ENCODE measurements around the gene MAD1L1. TPM values are rescaled to one million over a fixed set of nuclear protein-coding genes. Genes with fewer than 3 reads are reported as not detected.
A peak's percentile ranks its signal among the peaks of the same experiment; 100 is the strongest.
"Not testable (repeated sequence)": the region's sequence is repeated elsewhere in the genome, so short reads cannot be mapped to it uniquely, and the experiment has no call there.

MAD1L1 gene
- total RNA-seq, 2 donors from 2014 or later, result 46.7 to 66.0 TPM

DNA sequence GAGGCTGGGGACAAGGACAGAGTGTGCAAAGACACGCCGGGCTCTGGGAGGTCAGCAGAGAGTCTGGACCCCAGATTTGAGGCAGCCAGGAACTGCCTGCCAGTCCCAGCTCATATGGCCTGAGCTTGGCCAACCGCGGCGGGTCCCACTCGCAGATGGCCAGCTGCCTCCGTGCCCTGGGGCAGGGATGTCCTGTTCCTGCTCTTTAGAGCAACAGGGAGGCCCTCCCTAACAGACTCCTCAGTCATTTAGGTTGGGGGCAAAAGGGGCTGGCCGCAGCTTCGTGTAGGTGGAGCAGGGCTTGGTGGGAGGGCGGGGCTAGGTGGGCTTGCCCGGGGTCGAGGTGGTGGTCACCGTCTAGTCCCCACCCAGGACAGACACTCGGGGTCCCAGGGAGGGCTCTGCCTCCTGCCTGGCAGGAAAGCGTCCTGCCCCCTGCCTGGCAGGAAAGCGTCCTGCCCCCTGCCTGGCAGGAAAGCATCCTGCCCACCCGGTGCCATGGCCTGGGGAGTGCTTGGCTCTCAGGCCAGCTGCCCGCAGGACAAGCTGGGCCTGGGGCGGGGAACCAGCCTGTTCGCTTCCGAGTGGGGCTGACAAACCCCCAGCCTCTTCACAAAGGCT is 393.7 kb downstream of the MAD1L1 start:
- H3K4me3 Mint-ChIP-seq; ATAC-seq (replicated peaks); H3K27ac Mint-ChIP-seq: not testable (repeated sequence)

DNA sequence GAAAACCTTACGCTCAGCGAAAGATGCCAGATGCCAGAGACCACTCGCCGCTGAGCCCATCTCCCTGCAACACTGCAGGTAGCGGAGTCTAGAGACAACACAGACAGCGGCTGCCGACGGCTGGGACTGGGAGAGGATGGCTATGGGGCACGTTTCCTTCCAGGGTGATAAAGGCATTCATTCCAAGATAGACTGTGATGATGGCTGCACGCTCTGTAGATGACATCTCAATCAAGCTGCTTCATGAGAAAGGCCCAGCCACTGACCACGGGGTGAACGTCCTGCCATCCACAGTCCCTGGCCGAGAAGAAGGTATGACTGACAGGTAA is 394.2 kb downstream of the MAD1L1 start:
- H3K27me3 Mint-ChIP-seq; H3K4me3 Mint-ChIP-seq; H3K9me3 Mint-ChIP-seq; H3K27ac Mint-ChIP-seq; H3K4me1 Mint-ChIP-seq; ATAC-seq (replicated peaks): not testable (repeated sequence)
- peaks cover 23% of the 10 kb centered on the region for H3K36me3 Mint-ChIP-seq (ENCODE audit: low read depth)

More for the DNA sequence above, 393.7 kb downstream of the MAD1L1 start:
- H3K27me3 Mint-ChIP-seq, H3K4me1 Mint-ChIP-seq, H3K9me3 Mint-ChIP-seq: not testable (repeated sequence)
- peaks cover 20% of the 10 kb centered on the region for H3K36me3 Mint-ChIP-seq (ENCODE audit: low read depth)

DNA sequence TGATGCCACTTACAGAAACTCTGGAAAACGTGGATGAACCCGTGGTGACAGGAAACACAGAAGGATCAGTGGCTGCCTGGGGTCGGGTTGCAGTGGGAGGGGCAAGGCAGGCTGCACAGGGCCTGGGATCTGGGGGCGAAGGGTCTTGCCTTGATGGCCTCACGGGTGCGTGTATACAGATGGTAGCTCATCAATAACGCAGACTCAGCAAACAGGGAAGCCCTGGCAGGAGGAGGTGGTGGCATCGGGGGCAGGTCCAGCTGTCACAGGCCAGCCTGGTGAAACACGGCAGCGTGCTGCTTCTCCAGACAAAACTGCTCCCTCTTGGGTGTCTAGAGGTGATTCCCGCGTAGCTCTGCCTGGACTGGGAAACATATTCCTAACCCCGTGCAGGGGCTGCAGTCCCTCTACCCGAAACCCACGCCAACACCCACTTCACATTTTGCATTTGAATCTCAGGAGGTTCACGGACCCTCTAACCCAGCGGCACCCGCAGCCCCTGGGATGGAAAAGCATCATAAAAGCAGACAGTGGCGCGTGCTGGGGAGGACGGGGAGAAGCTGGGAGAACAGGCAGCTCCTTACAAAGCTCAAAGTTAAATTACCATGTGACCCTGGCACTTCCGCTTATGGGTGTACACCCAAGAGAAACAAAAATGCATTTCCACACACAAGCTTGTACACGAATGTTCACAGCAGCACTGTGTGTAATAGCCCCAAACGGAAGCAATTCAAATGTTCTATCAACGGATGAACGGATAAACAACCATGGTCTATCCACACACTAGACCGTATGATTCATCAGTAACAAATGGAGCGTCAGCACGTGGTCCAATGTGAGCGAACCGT is 394.8 kb downstream of the MAD1L1 start:
- H3K4me1 Mint-ChIP-seq; H3K27me3 Mint-ChIP-seq; ATAC-seq (replicated peaks); H3K27ac Mint-ChIP-seq; H3K9me3 Mint-ChIP-seq; H3K4me3 Mint-ChIP-seq: not testable (repeated sequence)
- peaks cover 17% of the 10 kb centered on the region for H3K36me3 Mint-ChIP-seq (ENCODE audit: low read depth)

DNA sequence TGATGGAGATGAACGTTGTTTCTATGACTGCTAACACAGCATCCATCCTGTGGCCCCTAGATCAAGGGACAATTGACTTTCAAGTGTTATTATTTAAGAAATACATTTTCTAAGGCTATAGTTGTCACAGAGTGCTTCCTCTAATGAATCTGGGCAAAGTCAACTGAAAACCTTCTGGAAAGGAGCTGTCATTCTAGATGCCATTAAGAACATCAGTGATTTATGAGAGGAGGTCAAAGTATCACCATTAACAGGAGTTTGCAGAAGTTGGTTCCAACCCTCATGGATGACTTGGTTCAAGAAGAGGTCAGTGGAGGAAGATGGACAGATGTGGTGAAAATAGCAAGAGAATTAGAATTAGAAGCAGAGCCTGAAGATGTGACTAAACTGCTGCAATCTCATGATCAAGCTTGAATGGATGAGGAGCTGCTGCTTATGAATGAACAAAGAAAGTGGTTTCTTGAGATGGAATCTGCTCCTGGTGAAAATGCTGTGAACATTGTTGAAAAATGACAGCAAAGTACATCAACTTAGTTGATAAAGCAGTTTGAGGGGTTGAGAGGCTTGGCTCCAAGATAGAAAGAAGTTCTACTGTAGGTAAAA is 400.7 kb downstream of the MAD1L1 start:
- not testable (repeated sequence) for H3K27me3 Mint-ChIP-seq; H3K4me3 Mint-ChIP-seq; ATAC-seq (replicated peaks); H3K9me3 Mint-ChIP-seq; H3K4me1 Mint-ChIP-seq; H3K27ac Mint-ChIP-seq
- H3K36me3 Mint-ChIP-seq (ENCODE audit: low read depth), result peaks cover 17% of the 10 kb centered on the region

DNA sequence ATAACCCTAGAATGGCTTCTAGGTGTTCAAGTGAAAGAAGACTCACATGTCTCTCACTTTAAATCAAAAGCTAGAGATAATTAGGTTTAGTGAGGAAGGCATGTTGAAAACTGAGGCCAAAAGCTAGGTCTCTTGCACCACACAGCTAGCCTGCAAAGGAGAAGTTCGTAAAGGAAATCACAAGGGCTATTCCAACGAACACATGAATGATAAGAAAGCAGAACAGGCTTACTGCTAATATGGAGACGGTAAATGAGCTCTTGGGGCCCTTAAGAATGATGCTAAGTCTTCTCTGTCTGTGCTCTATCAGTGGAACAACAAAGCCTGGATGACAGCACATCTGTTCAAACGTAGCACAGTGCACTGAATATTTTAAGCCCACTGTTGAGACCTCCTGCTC is 401.3 kb downstream of the MAD1L1 start:
- not testable (repeated sequence) for ATAC-seq (replicated peaks); H3K4me3 Mint-ChIP-seq; H3K9me3 Mint-ChIP-seq; H3K27ac Mint-ChIP-seq; H3K4me1 Mint-ChIP-seq; H3K27me3 Mint-ChIP-seq
- peaks cover 17% of the 10 kb centered on the region for H3K36me3 Mint-ChIP-seq (ENCODE audit: low read depth)

DNA sequence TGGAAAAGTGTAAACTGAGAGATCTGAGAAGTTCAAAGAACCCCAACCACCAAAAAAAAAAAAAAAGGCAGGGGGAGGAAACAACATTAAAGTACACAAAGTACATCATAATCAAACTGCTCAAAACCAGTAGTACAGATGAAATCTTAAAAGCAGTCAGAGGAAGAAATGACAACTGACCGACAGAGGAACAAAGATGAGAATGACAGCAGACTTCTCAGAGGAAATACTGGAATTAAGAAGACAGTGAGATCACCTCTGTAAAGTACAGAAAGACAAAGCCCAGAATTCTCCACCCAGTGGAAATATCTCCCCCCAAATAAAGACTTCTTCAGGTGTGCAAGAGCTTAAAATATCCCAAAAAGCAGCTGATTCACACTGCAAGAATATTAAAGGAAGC is 403.1 kb downstream of the MAD1L1 start:
- peaks cover 17% of the 10 kb centered on the region for H3K36me3 Mint-ChIP-seq (ENCODE audit: low read depth)
- ATAC-seq (replicated peaks); H3K27me3 Mint-ChIP-seq; H3K27ac Mint-ChIP-seq; H3K4me1 Mint-ChIP-seq; H3K4me3 Mint-ChIP-seq; H3K9me3 Mint-ChIP-seq: not testable (repeated sequence)

DNA sequence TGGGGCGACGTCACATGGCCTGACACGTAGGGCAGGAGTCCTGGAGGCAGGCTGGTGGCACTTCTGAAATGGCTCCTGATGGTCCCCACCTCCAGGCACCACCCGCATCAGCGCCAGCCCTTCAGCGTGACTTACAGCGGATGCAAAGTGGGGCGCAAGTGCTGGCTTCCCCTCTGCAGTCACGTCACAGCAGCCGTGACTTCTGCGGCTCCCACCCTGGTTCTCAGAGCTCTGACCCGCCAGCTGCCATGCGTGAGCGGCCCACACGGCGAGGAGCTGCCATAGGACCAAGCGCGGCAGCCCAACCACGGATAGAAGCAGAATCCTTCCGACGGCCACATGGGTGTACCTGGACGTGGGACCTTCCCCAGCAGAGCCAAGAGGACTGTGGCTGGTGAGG is 403.6 kb downstream of the MAD1L1 start:
- Mint-ChIP-seq H3K27ac (no peak overlapping the region), H3K36me3 (ENCODE audit: low read depth) (peaks cover 15% of the 10 kb centered on the region), H3K4me1 (peaks cover 5% of the 10 kb centered on the region), H3K9me3 (peaks cover 4% of the 10 kb centered on the region), H3K27me3 (no peaks in the 10 kb centered on the region), H3K4me3 (no peak overlapping the region)
- ATAC-seq (replicated peaks), result no peak

DNA sequence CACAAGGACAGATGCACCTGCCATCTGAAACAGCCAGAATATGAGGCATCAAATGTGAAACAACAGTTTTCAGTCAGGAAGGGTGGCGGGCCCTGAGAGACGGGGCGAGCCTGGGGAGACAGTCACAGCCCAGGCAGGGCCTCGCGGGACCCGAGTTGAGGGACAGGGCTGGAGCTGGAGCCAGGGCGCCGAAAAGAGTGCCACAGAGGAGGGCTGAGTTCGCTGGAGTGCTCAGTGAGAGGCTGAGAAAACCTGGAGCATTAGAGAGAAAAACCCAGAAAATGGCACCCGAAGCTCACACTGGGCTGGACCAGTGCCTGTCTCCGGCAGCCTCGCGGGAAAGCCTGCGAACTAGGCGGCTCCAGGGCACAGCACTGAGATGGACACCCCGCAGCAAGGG is 404.6 kb downstream of the MAD1L1 start:
- not testable (repeated sequence) for H3K4me3 Mint-ChIP-seq; H3K9me3 Mint-ChIP-seq; ATAC-seq (replicated peaks)

DNA sequence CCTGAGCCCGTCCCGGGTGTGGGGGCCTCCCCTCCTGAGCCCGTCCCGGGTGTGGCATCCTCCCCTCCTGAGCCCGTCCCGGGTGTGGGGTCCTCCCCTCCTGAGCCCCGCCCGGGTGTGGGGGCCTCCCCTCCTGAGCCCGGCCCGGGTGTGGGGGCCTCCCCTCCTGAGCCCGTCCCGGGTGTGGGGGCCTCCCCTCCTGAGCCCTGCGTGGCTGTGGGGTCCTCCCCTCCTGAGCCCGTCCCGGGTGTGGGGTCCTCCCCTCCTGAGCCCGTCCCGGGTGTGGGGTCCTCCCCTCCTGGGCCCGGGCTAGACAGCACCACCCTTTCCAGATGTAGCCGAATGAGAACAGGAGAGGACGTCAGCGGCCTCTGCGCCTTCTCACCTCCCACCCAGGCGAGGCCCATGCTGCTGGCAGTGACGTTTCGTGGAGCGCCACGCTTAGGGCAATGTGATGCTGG is 405.2 kb downstream of the MAD1L1 start:
- H3K4me3 Mint-ChIP-seq; H3K27me3 Mint-ChIP-seq; H3K9me3 Mint-ChIP-seq; ATAC-seq (replicated peaks); H3K27ac Mint-ChIP-seq; H3K4me1 Mint-ChIP-seq: not testable (repeated sequence)
- H3K36me3 Mint-ChIP-seq (ENCODE audit: low read depth), result peaks cover 11% of the 10 kb centered on the region

More for the DNA sequence above, 404.6 kb downstream of the MAD1L1 start:
- not testable (repeated sequence) for H3K4me1 Mint-ChIP-seq, H3K27ac Mint-ChIP-seq, H3K27me3 Mint-ChIP-seq
- H3K36me3 Mint-ChIP-seq (ENCODE audit: low read depth), result peaks cover 11% of the 10 kb centered on the region

DNA sequence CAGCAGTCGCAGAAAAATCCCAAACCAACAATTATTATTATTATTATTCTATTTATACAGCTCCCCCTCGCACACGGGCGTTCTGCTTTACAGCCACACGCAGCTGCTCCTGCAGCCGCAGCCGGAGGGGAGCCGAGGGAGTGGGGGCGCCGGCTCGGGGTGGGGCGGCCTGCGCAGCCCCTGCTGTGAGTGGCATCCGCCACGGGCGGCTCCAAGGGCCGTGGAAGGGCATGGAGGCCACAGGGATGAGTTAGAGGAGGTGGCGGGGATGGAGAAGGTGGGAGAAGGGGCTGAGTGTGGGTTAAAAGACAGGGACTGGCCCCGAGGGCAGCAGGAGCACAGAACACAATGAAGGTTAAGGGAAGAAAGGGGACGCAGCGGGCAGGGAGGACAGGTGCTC is 405.8 kb downstream of the MAD1L1 start:
- H3K36me3 Mint-ChIP-seq (ENCODE audit: low read depth), result peaks cover 11% of the 10 kb centered on the region
- not testable (repeated sequence) for H3K27ac Mint-ChIP-seq; ATAC-seq (replicated peaks); H3K27me3 Mint-ChIP-seq; H3K9me3 Mint-ChIP-seq; H3K4me3 Mint-ChIP-seq; H3K4me1 Mint-ChIP-seq

DNA sequence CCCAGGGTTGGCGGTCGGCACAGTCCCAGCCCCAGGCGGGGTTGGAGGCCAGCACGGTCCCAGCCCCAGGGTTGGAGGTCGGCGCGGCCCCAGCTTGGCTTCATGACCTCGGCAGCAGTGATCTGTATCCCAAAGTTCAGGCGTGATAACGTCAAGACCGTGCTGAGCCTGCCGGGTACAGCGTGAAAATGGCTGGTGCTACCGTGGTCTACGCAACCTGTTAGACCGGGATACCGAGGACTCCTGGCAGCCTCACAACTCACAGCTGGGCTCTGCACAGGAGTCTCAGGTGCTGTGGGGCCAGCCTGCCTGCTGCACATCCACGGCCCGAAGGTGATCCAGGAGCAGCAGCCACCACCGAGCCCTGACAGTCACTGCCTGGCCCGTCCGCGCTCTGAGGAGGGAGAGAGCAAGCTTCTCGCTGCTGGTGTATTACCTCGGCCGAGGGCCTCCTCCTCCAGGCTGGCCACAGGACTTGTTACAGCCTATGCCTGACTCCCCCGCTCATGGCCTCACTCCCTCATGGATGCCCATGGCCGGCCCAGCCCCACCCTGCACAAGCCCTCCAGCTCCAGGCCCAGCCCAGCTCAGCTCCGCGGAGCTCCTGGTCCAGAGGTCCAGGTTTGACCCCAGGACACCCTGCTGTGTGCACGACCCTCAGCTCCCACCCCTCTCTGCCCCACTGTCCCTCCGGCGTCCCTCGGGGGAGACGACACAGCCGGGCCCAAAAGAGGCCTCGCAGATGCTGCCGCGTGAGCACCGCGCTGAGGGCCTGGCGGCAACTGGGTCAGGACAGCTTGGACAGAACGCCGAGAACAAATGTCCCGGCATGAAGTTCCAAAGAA is 406.6 kb downstream of the MAD1L1 start:
- no peaks in the 10 kb centered on the region for H3K27me3 Mint-ChIP-seq
- no peak overlapping the region for H3K27ac Mint-ChIP-seq
- ATAC-seq (replicated peaks), result no peak
- H3K4me3 Mint-ChIP-seq, result no peak overlapping the region
- peaks cover 4% of the 10 kb centered on the region for H3K9me3 Mint-ChIP-seq
- H3K36me3 Mint-ChIP-seq (ENCODE audit: low read depth), result peaks cover 11% of the 10 kb centered on the region
- H3K4me1 Mint-ChIP-seq, result peaks cover 5% of the 10 kb centered on the region

DNA sequence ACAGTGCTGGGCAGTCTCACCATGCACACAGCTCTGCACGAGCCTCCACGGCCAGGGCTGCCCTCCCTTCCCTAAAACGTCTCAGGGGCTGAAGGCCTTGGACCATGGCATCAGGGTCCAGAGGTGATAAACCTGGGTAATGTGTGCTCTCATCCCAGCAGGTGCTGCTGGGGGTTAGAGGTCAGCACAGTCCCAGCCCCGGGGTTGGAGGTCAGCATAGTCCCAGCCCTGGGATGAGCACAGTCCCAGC is 407.2 kb downstream of the MAD1L1 start:
- H3K27ac Mint-ChIP-seq; H3K4me3 Mint-ChIP-seq; H3K9me3 Mint-ChIP-seq; ATAC-seq (replicated peaks); H3K4me1 Mint-ChIP-seq; H3K27me3 Mint-ChIP-seq: not testable (repeated sequence)
- H3K36me3 Mint-ChIP-seq (ENCODE audit: low read depth), result peaks cover 11% of the 10 kb centered on the region

DNA sequence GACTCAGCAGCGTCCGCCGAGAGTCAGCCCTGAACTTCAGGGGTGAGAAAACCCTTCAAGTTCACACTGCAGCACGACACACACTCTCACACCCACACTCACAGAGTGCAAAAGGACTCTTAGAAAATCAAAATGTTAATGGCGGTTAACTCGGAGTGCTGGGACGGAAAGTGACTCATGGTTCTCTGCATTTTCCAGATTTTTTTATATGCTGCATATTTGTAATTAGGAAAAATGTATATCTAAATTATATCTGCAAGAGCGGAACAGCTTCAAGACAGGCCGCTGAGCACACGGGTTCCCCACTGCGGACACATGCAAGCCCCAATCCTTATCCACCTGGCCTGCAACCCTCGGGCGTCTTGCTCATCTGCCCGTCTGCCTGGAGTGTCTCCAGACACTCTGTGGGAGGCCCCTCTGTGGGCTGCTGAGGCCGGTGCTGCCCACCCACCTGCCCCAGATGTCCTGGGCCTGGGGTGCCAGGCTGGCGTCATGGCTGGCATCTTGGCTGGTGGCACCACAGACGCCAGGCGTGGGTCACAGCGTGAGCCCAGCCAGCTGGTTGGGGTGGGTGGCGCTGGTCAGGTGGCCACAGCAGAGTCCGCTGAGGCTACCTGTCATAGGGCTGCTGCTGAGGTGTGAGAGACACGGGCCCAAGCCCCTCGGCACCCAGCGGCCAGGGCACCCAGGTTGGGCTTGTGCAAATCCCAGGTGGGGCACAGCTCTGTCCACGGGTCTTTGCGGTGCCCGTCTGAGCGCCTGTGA is 407.7 kb downstream of the MAD1L1 start:
- not testable (repeated sequence) for H3K4me1 Mint-ChIP-seq, H3K27me3 Mint-ChIP-seq, H3K27ac Mint-ChIP-seq, H3K9me3 Mint-ChIP-seq, H3K4me3 Mint-ChIP-seq
- ATAC-seq (replicated peaks), result peak; percentile 88
- H3K36me3 Mint-ChIP-seq (ENCODE audit: low read depth), result peaks cover 11% of the 10 kb centered on the region

Measured in activated T-helper 17 cell treated with anti-CD3 and anti-CD28 coated beads, Interleukin-2, amount 50 U/mL, for 72 hours (primary cell).